ENCODE results near the gene CDS1.
"Not testable (repeated sequence)": the region's sequence is repeated elsewhere in the genome, so short reads cannot be mapped to it uniquely, and the experiment has no call there.

Gene CDS1

GRCh38 chr4:84614891-84615290, 32.0 kb downstream of the CDS1 start:
- no peak for DNase-seq

- no peak for DNase-seq
These were observed 32.4 kb downstream of the CDS1 start for GRCh38 chr4:84615355-84615754.

DNA sequence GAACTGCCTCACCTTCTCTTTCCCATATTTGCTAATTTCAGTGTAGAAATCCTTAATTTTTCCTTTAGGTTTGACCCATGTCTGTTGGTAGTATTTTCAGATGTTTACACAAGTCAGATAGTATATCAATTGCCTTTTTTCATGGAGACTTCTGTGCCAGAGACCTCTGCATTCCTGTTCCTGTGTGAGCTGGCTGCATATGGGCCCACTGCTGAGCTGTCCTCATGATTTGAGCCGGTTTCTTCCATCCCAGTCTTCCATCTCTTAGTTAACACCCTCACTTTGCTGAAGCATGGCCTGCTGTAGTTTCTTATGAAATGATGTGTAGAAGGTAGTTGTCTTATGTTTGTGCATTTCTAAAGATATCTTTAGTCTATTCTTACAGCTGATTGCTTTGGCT, 40.0 kb downstream of the CDS1 start:
- DNase-seq: no peak

DNA sequence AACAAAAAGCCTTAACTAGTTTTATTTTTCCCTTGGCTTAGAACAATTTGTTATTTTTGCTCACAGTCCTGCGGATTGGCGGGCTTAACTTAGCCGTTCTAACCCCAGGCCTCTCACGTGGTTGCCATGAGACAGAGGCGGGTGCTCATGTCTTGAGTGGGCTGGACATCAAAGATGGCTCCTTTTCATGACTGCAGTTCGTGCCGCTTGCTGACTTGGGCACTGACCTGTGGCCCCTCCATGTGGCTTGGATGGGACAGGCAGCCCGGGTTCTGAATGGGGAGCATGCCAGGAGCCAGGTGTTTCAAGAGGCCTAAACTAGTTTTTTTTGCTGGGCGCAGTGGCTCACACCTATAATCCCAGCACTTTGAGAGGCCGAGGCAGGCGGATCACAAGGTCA, 40.7 kb downstream of the CDS1 start:
- no peak for DNase-seq

DNA sequence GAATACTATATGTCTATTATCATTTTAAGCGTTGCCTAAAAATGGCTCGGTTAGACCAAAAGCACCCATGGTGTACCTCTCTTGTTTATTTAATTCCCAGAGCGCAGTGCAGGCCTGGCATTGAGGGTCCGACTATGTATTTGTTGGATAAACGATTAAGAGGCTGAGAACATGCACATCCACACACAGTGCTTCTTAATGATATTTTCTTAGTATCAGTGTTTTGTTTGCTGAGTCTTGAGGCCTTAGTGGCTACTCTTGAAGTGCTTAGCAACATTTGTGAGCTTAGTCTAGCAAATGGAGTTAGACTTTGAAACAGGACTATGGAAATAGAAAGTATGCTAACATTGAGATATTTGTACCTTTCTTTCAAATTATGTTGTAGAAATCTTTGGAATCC, 43.7 kb downstream of the CDS1 start:
- no peak for DNase-seq

DNA sequence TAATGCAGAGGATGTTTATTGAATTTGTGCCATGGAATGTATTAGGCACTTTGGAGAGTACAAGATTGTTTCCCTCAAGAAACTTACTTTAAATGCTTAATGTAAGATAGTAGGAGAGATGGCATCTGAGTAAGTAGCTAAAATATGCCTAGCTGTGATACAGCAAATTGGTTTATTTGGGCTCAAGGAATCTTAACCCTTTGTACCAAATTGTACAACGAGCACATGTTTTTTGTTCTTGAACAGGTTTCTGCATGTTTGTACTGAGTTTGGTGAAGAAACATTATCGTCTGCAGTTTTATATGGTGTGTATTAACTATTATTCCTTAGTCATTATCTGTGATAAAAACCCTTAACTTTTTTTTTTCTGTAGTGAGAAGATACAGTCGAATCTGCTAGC, 48.6 kb downstream of the CDS1 start:
- DNase-seq: no peak

- no peak for DNase-seq
These were observed 49.2 kb downstream of the CDS1 start for GRCh38 chr4:84632092-84632491.

- DNase-seq: no peak
These were observed 52.0 kb downstream of the CDS1 start for GRCh38 chr4:84634961-84635360.

DNA sequence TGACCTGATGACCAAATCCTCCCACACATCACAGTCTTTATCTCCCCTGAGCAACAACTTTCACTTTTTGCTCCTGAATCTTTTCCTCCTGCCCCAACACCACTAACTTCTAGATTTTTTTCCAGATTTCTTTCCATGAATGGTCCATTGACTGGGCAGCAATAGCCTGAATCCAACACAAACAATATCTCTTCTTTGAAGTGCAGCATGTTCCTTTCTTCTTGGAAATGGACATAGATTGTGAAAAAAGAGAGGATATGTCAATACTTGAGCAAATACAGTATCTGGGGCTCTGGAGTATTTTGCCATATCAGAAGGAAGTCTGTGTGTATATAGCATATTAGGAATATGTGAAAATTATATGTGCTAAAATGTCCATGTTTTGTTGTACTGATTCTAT, 55.2 kb downstream of the CDS1 start:
- DNase-seq: no peak

DNA sequence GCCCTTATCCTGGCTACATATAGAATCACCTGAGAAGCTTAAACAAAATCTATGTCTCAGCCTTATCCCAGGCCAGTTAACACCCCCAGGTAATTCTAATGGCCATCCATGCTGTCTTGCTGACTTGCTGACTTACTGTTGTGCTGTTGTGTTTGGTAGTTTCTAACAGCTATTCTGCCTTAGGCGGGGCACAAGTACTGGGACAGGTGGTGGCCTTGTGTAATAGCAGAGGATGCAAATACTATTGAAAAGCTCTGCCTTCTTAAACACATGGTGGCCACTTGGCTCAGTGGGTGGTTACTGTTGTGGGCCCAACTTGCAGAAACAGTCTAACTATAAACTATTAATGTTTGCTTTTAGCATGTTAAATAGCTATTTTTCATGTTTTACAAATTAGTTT, 56.2 kb downstream of the CDS1 start:
- DNase-seq: no peak

GRCh38 chr4:84644087-84644486, 61.2 kb downstream of the CDS1 start:
- DNase-seq: no peak

DNA sequence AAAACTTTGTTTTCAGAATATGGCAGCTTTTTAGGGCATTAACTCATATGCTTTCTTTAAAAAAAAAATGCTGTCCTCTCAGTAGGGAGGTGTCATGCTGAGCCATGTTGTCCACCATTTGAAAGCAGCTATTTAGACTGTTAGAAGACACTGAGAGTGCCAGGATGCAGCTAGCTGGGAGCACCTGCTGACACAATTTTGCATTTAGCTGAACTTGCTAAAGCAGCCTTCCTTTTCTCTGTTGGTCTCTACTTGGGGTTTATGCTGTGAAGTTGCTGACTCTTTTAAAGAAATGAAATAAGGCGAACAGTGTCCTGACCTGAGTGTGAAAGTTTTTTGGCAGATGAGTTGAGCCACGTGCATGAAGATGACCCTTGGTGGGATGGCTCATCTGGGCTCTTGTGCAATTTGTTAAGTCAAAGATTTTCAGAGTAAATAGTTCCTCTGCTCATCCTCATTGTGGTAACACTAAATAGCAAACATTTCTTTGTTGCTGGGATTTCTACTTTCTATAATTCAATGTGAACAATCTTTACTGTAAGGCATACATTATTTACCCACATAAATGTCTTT, 64.5 kb downstream of the CDS1 start:
- DNase-seq: no peak

- DNase-seq: no peak
These were observed 65.3 kb downstream of the CDS1 start for GRCh38 chr4:84648178-84648577.

- DNase-seq: no peak
These were observed 66.1 kb downstream of the CDS1 start for GRCh38 chr4:84648863-84649647.

GRCh38 chr4:84651499-84651898, 68.6 kb downstream of the CDS1 start:
- DNase-seq: no peak

DNA sequence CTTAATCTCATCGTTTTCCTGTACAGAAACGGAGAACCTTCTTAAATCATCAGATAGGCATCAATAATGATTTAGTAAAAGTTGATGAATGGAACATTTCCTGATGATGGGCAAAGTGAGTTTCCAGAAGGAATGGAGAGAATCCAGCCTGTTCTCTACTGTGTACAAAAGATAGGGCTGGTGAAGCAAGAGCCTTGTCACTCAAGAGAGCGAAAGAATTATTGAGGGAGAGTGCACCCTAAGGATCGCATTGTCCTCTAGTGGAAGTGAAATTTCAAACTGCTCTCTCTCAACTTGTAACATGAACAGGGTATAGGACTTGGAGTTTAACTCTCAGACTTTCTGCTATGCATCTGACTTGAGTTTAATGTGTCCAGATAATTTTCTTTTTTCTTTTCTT, 69.6 kb downstream of the CDS1 start:
- DNase-seq: no peak

DNA sequence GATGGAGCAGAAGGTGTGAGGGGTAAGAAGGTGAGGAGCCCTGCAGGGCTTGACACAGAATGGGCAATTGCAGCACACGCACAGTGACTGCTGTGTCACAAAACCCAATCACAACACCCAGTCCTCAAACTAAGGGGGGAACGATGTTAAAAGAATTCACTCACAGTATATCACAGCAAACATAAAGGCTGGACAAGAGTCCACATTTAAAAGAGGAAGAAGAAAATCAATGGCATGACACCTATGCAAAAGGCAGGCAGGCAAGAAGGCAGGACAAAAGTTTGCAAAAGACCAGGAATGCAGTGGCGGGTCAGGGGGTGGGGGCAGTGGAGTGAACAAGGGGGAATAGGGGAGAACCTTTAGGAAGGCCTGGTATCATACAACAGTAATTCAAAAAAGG, 77.7 kb downstream of the CDS1 start:
- no peak for DNase-seq

DNA sequence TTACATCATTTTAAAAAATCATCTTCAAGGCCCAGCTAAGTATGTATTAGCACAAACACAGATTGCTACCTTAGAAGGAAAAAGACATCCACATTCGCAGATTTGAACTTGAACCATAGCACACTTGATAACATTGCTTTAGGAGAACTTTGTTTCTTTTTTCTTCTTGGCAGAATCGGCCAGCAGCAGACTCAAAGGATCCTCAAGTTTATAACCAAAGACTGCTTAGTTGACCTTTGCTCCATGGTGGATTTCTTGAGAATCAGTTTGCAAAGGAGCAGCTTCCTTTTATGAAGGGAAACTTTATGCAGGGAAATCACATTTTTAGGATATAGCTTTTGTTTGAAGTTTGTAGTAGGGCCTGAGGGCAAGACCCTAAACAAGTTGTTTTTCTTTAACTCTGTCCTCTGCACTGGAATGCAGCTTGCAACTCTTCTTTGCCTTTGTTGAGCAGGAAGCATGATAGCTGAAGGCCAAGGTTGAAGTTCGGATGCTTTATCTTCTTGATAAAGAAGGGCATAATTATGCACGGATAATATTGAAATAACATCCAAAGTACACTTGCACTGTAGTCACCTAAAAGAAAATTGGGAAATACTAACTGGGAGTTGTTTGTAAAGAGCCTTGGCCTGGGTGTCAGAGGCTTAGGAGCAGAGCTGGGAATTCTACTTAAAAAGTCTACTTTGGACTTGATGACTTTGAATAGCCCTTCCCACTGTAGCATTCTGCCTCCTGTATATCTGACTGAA, 78.4 kb downstream of the CDS1 start:
- DNase-seq: no peak

DNA sequence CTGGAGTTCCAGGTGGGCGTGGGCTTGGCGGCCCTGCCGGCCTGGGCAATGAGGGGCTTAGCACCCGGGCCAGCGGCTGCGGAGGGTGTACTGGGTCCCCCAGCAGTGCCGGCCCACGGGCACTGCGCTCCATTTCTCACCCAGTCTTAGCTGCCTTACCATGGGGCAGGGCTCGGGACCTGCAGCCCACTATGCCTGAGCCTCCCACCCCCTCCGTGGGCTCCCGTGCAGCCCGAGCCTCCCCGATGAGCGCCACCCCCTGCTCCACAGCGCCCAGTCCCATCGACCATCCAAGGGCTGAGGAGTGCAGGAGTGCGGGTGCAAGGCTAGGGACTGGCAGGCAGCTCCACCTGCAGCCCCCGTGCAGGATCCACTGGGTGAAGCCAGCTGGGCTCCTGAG, 81.8 kb downstream of the CDS1 start:
- not testable (repeated sequence) for DNase-seq

- DNase-seq: no peak
These were observed 83.5 kb downstream of the CDS1 start for GRCh38 chr4:84666439-84666838.

DNA sequence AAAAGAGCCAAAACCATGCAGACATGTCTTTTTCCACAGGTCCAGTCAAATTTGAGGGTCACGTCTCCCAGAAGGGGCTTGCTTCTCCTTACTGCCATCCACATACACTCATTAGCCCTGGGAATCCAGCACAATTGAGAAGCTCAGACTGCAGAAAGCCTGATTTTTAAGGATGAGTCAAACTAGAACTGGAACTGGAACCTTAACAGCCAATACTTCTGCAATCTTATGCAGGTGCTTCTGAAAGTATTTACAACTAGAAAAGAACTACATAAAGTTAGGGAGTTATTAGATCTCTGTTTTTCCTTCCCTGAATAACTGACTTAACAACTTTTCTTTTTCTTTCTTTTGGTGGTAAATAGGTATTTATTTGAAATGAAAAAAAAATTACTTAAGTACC, 86.3 kb downstream of the CDS1 start:
- DNase-seq: no peak

GRCh38 chr4:84672177-84672576, 89.2 kb downstream of the CDS1 start:
- no peak for DNase-seq

DNA sequence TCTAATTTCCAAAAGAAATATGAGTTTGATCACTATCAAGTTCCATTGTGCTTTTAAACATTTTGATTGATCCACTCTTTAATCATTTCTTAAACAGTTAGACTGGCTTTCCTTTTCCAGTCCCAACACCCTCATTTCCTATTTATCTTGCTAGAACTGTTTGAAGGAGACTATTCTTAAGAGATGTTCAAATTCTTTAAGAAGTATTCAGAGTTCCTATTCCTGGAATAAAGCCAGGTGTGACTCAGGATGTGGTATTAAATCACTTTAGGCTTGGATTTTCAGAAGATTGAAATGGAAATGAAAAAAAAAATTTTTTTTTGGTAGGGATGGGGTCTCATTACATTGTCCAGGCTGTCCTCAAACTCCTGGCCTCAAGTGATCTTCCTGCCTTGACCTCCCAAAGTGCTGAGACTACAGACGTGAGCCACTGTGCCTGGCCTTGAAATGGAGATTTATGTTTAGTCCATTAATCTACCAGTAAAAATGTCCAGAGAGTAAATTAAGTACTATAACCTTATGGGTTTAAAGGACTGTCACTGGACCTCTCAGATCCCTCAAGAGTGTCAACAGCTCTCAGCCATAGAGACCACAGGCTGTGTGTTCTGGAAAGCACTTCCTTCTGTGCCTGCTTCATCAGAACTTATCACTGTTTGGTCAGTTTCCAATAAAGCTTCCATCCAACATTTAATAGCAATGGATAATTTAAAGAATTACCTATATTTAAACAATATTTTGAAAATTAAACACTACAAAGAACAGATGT, 90.7 kb downstream of the CDS1 start:
- DNase-seq: no peak

DNA sequence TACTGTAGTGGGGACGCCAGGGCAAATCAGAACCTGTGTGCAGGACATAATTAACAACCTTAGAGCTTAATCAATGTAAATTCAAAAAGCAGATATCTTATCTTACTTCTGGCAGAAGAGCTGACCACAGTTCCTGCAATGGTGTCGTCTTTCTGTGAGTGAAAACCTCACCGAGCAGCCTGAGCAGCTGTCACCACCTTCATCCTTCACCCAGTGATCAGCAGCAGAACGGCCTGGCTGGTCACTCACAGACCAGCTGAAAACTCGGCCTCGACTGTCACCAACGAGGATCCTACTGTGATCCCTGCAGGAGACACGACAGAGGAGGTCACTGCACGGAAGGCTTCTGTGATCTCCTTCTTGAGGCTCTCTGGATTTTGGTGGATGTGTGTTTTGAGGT, 94.2 kb downstream of the CDS1 start:
- DNase-seq: no peak
